ENCODE measurements around the gene CARNS1.
"Not testable (repeated sequence)": the region's sequence is repeated elsewhere in the genome, so short reads cannot be mapped to it uniquely, and the experiment has no call there.

The CARNS1 gene

DNA sequence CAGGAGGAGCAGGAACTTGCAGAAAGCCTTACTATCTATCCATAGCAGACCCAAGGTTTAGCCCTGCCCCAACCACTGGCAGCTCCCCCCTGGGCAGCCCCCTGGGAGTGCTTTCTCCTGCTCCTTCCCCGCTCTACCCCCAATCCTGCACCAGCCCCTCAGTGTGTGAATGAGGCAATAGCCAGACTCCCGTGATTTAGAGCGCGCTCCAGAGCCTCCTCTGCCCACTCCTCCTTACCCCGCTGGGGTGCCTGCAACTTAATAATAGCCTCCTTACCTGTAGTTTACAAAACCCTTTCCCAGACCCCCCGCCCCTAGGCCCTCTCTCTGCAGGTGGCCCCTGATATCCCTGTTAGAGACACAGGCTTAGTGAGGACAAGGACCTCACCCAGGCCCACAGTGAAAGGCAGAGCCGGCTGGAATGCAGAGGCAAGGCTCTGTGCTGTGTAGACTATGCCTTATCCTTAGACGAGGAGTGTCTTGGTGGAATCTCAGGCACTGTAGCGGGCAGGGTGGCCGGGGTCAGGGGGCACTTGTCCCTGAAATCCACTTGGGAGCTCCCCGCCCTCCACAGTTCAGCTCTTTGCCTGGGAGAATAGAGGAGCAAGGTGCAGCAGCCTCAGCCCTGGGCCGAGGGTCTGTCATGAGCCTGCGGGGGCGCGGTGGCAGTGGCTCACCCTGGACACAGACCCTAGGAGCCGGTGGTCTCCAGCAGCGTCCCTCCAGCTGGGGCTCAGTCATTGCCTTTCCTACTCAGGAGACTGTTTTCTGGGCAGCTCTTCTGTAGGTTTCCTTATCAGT is 4.3 kb upstream of the CARNS1 start:
- no peak for DNase-seq

DNA sequence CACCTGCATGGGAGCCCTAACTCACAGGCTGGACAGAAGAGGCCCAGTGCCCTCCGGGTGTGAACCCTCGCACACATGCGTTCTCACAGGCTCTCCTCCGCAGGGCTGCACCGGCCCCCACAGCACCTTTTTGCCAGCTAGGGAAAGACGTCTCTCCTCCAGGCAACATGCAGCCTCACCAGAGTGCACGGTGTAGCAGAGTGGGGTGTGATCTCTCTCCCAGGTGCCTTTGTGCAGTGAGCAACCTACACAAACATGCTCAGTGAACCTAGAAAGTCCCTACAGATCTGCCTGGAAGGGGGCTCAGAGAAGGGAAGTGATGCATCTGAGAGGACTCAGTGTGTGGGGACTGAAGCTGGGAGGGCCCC is 3.7 kb upstream of the CARNS1 start:
- no peak for DNase-seq

DNA sequence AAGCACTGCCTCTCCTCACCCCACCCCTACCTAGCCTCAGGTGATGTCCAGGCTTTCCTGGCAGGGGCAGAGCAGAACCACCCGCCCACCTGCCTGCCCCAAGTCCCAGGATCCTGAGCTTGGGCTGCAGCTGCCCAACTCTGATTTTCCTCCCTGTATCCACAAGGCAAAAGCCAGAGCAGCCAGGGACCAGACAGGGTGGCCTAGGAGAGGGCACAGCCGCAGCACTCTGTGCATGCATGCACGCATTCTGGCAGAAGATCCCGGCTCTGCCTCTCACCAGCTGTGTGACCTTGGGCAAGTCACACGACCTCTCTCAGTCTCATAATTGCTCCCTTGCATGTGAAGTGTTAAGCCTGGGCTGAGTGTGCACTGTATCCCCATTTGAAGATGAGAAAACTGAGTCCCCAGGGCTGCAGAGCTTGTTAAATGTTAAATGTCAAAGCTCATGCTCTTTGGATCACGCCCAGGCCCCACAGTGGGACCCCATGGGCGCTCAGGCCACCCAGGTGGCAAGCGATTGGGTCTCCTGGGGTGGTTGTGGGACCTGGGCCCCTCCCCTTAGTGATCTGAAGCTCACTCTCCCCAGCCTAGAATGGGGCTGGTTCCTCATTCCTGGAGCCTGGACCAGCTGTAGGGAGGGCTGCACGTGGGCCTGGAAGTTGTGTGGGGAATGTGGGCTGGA is 2.8 kb upstream of the CARNS1 start:
- no peak for DNase-seq

DNA sequence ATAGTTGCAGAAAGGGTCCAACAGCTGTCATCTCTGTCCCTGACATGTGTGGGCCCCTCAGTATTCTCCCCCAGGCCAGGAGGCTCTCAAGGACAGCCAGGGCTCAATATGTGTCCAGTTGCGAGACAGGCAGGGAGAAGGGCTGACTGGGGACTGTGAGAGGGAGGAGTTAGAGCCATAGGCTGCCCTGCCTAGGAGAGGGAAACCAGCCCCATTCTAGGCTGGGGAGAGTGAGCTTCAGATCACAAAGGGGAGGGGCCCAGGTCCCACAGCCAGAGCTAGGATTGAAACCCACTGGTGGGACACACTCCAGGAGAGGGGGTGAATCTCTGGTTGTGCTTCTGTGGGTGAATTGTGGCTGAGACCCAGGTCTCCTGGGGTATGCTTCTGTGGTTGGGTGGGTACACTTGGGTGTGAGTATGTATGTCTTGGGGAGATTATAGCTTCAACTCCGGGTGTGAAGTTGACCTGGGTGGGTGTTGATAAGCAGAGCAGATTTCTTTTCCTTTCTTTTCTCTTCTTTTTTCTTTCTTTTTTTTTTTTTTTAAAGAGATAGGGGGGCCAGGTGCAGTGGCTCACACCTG is 2.1 kb upstream of the CARNS1 start:
- no peak for DNase-seq

DNA sequence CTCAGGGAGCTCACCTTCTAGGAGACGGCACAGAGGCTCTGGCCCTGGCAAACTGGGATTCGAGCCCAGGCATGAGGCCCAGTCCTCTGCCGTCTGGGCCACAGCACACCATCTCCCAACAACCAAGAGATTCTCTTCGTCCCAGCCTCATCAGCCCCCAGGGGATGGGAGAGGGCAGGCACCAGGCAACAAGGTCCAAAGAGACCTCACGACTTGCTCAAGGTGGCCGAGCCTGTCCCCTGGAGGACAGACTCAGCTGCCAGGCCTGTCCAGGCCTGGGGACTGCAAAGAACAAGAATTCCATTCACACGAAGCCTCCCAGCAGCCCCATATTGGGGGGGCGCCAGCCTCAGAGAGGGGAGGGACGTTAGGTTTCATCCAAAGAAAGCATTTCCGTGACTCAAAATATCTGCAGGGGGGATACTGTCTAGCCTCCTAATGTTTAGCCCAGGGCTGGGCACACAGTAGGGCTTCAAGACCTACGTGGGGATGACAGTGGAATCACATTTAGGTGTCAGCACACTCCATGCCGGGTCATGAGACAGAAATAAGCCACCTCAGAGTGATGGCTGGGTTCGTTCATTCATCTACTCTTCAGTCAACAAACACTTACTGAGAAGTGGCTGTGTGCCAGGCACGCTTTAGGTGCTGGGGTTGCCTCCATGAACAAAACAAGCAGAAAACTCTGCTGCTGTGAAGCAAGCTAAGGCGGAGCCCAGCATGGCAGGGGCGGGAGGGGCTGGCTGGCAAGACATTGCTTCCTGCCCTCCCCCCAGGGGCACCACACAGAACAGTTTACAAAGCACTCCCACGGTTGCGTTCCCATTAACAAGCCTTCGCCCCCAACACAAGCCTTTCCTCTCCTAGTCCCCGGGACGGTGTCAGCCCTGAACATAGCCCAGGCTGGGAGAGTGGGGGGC is 1.2 kb downstream of the CARNS1 start:
- DNase-seq, result no peak

DNA sequence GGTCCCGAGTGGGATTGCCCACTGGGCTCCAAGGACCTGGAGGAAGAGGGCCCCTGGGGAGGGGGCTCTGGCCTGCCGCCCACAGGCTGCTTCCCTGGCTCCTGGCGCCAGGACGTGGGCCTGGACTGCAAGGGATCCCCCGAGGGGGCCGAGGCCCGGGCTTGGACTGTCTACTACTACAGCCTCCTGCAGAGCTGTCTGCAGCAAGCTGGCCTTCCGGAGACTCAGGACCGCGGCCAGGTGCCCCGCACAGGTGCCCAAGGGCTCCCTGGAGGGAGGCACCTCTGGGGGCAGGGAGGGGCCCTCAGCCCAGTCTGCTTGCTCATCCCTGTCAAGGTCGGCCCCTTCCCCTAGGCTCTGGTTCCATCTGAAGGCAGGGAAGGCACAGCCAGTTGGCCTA is 1.9 kb downstream of the CARNS1 start:
- no peak for DNase-seq

DNA sequence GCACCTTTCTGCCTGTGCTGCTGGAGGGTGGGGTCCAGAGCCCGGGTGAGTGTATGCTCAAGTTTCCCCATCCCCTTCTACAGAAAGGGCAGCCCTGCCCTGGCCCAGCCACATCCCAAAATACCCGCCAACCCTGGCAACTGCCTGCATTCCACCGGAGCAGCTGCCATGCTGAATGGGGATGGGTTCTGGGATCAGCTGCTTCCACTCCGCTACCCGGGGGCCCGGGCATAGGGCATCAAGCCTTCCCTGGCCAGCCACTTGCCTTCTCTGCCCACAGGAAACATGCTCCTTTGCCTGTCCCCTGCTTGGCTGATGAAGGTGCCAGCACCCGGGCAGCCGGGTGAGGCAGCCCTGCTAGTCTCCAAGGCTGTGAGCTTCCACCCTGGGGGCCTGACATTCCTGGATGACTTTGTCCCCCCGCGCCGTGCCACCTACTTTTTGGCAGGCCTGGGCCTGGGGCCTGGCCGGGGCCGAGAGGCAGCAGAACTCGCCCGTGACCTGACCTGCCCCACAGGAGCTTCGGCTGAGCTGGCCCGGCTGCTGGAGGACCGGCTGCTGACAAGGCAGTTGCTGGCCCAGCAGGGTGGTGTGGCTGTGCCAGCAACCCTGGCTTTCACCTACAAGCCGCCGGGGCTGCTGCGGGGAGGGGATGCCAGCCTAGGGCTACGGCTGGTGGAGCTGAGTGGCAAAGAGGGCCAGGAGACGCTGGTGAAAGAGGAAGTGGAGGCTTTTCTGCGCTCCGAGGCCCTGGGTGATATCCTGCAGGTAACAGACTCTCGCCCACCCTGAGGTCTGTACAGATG is 3.2 kb downstream of the CARNS1 start:
- no peak for DNase-seq

DNA sequence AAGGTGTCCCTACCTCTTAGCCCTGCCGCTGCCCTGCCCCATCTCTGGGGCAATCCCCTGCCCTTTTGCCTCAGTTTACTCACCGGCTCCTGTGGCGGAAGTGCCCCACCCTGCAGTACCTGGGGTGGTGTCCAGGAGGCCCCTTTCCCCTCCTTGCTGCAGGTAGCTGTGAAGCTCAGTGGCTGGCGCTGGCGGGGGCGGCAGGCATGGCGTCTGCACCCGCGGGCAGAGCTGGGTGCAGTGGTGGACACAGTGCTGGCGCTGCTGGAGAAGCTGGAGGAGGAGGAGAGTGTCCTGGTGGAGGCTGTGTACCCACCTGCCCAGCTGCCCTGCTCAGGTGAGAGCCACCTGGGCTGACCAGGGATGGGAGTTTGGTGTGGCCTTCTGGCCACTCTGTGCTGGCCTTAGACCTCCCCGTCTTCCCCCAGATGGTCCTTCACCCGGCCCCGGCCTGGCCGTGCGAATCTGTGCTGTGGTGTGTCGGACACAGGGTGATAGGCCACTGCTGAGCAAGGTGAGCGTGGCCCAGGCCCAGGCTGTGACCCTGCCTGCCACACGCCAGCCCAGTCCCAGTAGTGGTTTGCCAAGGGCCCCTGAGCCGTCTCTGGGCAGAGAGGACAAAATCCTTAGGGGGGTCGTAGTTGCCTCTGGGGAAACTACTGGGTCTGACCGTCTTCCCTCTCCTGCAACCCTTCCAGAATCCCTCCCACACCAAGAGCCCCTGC is 4.0 kb downstream of the CARNS1 start:
- no peak for DNase-seq

DNA sequence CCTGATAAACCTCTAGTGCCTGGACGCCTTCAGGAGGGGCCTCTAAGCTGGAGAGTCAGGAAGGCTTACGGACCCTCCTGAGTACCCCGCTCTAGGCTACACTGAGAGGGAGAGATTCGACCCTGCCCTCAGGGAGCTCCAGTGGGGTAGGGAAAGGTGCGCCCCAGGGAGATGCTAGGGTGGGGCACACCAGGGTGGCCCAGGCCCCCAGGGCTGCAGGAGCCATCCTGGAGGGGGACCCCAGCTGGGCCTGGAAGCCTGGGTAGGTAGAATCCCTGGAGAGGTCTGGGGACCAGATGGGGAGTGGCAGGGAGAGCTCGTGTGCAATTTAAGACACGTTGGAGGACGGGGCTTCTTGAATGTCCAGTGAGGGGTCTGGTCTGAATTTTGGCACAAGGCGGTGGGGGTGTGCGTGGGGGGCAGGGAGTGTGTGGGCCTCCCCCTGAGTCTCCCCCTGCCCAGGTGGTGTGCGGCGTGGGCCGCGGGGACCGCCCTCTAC is 4.7 kb downstream of the CARNS1 start:
- no peak for DNase-seq

DNA sequence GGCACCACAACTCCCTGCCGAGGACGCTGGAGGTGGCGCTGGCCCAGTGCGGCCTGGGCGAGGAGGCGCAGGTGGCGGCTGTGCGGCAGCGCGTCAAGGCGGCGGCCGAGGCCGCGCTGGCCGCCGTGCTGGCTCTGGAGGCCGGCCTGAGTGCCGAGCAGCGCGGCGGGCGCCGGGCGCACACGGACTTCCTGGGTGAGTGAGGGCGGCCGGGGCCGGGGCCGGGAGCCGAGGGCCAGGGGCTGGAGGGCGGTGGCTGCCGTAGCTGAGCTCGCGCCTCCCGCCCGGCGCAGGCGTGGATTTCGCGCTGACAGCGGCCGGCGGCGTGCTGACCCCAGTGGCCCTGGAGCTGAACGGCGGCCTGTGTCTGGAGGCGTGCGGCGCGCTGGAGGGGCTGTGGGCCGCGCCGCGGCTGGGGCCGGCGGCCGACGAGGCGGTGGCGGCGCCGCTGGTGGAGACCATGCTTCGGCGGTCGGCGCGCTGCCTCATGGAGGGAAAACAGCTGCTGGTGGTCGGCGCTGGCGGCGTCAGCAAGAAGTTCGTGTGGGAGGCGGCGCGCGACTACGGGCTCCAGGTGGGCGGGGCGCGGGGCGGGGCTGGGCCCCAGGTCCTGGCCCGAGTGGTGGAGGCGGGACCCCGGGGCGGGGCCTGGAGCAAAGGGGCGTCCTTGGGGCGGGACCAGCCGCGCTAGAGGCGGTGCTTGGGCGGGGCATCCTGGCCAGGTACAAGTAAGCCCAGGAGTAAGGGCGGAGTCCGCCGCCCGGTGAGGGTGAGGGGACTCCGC is 5.4 kb downstream of the CARNS1 start:
- DNase-seq, result peak; percentile 88 to 94

DNA sequence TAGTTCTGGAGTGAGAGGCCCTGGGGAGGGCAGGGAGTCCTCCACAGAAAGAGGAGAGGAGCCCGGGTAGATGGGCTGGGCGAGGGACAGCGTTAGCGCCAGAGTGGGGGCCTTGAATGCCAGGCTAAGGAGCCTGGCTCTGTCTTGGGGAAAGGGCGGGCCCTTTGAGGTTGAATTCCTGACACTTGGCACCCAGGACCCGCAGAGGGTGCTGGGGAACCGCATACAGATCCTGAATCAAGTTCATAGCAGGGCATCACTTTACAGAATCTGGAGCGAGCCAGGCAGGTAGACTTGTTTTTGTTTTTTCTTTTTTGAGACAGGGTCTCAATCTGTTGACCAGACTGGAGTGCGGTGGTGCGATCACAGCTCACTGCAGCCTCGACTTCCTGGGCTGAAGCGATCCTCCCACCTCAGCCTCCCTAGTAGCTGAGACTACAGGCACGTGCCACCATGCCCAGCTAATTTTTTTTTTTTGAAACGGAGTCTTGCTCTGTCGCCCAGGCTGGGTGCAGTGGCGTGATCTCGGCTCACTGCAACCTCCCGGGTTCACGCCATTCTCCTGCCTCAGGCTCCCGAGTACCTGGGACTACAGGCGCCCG is 6.1 kb downstream of the CARNS1 start:
- DNase-seq, result no peak

DNA sequence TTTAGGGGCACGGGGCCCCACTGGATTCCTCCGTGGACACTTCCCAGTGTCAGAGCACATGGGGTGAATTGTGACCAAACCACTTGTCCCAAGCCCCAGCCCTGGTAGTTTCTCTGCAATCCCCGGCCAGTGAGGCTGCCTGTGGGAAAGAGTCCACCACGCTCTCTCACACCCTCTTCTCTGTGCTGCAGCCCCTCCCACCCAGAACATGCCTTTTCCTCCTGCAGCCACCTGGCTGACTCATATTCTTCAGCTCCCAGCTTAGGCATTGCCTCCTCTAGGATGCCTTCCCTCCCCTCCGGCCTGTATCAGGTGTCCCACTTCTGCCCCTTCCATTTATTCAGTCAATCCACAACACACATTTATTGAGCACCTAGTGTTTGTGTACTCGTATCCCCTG is 7.4 kb downstream of the CARNS1 start:
- no peak for DNase-seq

DNA sequence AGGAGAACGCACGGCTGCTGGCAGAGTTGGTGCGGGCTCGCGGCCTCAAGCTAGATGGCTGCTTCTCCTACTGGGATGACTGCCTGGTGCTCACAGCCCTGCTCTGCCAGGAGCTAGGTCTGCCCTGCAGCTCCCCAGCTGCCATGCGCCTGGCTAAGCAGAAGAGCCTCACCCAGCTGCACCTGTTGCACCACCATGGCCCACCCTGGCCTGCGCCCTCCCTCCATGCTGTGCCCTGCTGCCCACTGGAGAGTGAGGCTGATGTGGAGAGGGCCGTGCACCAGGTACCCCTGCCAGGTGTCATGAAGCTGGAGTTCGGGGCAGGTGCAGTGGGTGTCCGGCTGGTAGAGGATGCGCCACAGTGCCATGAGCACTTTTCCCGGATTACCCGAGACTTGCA is 8.0 kb downstream of the CARNS1 start:
- no peak for DNase-seq

DNA sequence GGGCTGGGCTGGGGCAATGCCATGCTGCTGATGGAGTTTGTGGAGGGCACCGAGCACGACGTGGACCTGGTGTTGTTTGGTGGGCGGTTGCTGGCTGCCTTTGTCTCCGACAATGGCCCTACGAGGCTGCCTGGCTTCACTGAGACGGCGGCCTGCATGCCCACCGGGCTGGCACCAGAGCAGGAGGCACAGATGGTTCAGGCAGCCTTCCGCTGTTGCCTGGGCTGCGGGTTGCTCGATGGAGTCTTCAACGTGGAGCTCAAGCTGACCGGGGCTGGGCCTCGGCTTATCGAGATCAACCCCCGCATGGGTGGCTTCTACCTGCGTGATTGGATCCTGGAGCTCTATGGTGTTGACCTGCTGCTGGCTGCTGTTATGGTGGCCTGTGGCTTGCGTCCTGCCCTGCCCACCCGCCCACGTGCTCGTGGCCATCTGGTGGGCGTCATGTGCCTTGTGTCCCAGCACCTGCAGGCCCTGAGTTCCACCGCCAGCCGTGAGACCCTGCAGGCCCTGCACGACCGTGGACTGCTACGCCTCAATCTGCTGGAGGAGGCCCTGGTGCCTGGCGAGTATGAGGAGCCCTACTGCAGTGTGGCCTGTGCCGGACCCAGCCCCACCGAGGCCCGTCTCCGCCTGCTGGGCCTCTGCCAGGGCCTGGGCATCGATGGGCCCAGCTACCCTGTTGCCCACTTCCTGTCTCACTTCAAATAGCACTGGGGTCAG is 8.6 kb downstream of the CARNS1 start:
- DNase-seq, result no peak

DNA sequence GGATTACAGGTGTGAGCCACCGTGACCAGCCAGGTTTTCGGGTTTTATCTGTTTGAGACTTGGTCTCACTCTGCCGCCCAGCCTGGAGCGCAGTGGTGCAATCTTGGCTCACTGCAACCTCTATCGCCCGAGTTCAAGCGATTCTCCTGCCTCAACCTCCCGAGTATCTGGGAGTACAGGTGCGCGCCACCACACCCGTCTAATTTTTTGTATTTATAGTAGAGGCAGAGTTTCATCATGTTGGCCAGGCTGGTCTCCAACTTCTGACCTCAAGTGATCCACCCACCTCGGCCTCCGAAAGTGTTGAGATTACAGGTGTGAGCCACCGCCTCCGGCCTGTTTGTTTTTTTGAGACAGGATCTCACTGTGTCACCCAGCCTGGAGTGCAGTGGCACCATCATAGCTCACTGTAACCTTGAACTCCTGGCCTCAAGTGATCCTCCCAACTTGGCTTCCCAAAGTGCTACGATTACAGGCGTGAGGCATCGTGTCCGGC is 11.9 kb downstream of the CARNS1 start:
- DNase-seq, result not testable (repeated sequence)

DNA sequence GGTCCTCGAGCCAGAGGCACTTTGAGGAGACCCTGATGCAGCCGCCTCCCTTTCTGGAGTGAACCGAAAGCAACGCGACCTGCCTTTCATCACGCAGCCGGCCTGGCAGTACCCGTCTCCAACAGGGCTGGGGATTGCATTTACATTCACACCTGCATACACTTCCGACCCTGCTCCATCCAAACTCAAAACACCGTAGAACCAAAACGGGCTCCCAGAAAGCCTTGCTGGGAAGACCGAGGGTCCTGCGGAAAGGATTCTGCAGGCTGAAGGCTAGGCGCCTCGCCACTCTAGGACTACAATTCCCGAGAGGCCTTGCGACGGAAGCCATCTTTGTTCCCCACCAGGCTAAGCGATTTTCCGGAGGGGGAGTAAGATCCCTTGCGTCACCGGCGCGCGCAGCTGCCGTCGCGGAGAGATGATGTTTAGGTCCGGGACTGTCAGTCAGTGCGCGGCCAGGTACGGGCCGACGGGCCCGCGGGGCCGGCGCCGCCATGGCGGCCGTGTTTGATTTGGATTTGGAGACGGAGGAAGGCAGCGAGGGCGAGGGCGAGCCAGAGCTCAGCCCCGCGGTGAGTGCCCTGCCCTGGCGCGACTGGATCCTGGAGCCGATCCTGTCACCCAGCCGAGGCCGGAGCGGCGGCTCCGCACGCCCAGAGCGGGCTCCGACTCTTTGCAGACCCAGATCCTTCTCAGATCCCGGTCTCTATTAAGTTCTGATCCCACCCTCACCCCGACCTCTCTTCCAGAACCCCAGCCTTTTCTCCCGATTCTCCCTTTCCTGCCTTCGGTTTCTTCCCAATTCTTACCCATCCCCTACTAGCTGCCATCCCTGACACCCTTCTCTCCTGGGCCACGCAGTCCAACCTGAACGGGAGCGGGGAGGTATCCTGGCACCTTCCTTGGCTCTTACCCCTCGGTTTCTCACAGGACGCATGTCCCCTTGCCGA is 12.8 kb downstream of the CARNS1 start, which contains the start of gene RPS6KB2:
TSS of gene RPS6KB2 (plus strand) at position 443 of the 950 bp plus-strand sequence. CDS start at position 495, 52 bp downstream.
- DNase-seq, result peak; percentile 97 to 99

DNA sequence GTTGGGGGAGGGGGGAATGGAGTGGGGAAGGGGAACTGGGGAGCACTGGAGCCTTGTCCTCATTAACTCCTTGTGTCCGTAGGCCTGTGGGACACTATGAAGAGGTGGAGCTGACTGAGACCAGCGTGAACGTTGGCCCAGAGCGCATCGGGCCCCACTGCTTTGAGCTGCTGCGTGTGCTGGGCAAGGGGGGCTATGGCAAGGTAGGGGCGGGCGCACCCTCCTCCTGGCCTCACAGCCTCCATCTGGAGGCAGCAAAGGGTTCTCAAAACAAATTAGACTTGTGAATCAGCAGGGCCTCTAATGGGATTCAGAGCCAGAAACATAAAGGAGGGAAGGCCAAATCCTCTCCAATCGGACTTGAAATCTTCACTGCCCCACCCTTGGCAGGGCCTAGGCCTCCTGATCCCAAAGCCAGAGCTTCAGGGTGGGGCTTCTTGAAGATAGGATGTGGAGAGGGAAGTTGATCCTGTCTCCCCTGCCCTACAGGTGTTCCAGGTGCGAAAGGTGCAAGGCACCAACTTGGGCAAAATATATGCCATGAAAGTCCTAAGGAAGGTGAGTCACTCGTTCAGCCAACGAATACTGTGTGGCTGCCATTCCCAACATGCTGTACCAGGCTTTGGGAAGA is 13.7 kb downstream of the CARNS1 start:
- DNase-seq, result no peak

Data from inflammatory macrophage (primary cell).